ENCODE results near the gene ITM2C.

DNA sequence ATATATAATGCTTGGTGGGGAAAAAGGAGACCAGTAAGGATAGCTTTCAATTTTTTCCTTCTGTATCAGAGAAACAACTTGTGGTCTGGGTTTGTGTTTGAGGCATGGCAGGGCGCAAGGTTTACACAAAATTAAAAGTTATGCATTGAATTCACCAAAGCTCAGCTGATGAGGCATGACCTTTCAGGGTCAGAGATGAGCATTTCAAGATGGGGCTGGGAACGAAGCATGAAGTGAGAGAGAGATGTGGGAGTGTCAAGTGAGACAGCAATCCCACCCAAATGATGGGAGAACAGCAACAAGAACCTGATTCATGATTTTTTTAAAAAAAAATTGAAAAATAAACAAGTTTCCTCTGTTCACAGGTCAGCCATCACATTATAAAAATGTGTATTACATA, 55.4 kb downstream of the ITM2C start:
- TF ChIP-seq POLR2AphosphoS5 (IDR thresholded peaks at IDR 0.05; ENCODE audit: low read depth, low read length) (no peak), SP2 (IDR thresholded peaks at IDR 0.05; ENCODE audit: low read length) (no peak), CEBPB (IDR thresholded peaks at IDR 0.05; ENCODE audit: low read depth, low read length) (no peak)
- TF ChIP-seq, protein P1, sequence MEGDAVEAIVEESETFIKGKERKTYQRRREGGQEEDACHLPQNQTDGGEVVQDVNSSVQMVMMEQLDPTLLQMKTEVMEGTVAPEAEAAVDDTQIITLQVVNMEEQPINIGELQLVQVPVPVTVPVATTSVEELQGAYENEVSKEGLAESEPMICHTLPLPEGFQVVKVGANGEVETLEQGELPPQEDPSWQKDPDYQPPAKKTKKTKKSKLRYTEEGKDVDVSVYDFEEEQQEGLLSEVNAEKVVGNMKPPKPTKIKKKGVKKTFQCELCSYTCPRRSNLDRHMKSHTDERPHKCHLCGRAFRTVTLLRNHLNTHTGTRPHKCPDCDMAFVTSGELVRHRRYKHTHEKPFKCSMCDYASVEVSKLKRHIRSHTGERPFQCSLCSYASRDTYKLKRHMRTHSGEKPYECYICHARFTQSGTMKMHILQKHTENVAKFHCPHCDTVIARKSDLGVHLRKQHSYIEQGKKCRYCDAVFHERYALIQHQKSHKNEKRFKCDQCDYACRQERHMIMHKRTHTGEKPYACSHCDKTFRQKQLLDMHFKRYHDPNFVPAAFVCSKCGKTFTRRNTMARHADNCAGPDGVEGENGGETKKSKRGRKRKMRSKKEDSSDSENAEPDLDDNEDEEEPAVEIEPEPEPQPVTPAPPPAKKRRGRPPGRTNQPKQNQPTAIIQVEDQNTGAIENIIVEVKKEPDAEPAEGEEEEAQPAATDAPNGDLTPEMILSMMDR (IDR thresholded peaks at IDR 0.05; ENCODE audit: control extremely low read depth in 1 of 3, insufficient read depth in 1 of 3, low read depth in 1 of 3, low read length in 3 of 3): no peak
